Erythroblast (primary cell): ENCODE results near the gene NDUFC2.

Experiments
- GATA1 ChIP-seq: IDR thresholded peaks from 2 replicates; pipeline ENCODE4 v1.6.1; 2011; ENCODE audit warnings: low read depth, mild to moderate bottlenecking, control low read depth, low read length, moderate library complexity
- POLR2A ChIP-seq: IDR thresholded peaks from 2 replicates; pipeline ENCODE4 v1.6.1; 2011; ENCODE audit warnings: mild to moderate bottlenecking, low read length

GRCh38 chr11:78050964-78051831 lies 28.5 kb downstream of the NDUFC2 start:
- no peak for TF ChIP-seq POLR2A
- no peak for TF ChIP-seq GATA1
